Activated T-cell treated with anti-CD3 and anti-CD28 coated beads, Interleukin-2, amount 50 U/mL, for 72 hours (primary cell): ENCODE data around the gene MESD. TPM values are rescaled to one million over a fixed set of nuclear protein-coding genes. Genes with fewer than 3 reads are reported as not detected.

Experiments used
- ATAC-seq, 2 donors: fragments of 150-1000 bp; cut with Tn5 transposase; replicated peaks in 1 of 2; 2 replicates each; pipeline ENCODE4 v1.10.0; 2021; ENCODE audit warnings: moderate library complexity in 2 of 2, mild to moderate bottlenecking in 1 of 2
- DNase-seq, 2 donors: peaks; one replicate each; pipeline ENCODE4 v3.0.0; 2021 to 2022; ENCODE audit warnings: mixed read lengths in 1 of 2
- H3K27ac Mint-ChIP-seq: one replicate; pipeline ENCODE4 v1.8.0; 2022; ENCODE audit warnings: mild to moderate bottlenecking, moderate library complexity, mixed read lengths
- H3K27me3 Mint-ChIP-seq: one replicate; pipeline ENCODE4 v1.8.0; 2022; ENCODE audit warnings: low read depth, mixed read lengths
- H3K36me3 Mint-ChIP-seq, 2 donors: one replicate each; pipeline ENCODE4 v1.8.0; 2022; ENCODE audit warnings: mixed read lengths in 2 of 2, mild to moderate bottlenecking in 1 of 2; ENCODE audit not compliant: insufficient read depth in 2 of 2
- H3K4me1 Mint-ChIP-seq: one replicate; pipeline ENCODE4 v1.8.0; 2022; ENCODE audit warnings: low read depth, mixed read lengths
- H3K4me3 Mint-ChIP-seq, 2 donors: one replicate each; pipeline ENCODE4 v1.8.0; 2022; ENCODE audit warnings: mild to moderate bottlenecking in 2 of 2, mixed read lengths in 2 of 2, moderate library complexity in 2 of 2
- H3K9me3 Mint-ChIP-seq, 2 donors: one replicate each; pipeline ENCODE4 v1.8.0; 2022; ENCODE audit warnings: mixed read lengths in 2 of 2
- total RNA-seq, 2 donors: library from RNA; stranded (reverse); gene quantifications; one replicate each; pipeline ENCODE4 v1.2.3, GENCODE V29; 2022

Gene MESD
- total RNA-seq, 2 donors from 2014 or later = 19.6 to 23.8 TPM

GRCh38 chr15:81008312-81008711 is 18.7 kb upstream of the MESD start:
- H3K36me3 Mint-ChIP-seq = peaks cover 0 to 3% of the 10 kb centered on the region in 2 donors
- no peaks in the 10 kb centered on the region for H3K27me3 Mint-ChIP-seq
- H3K4me1 Mint-ChIP-seq = peaks cover 54% of the 10 kb centered on the region
- no peaks in the 10 kb centered on the region for H3K9me3 Mint-ChIP-seq
- ATAC-seq = no peak
- H3K27ac Mint-ChIP-seq = no peak overlapping the region
- H3K4me3 Mint-ChIP-seq = no peak overlapping the region
- DNase-seq = no peak

DNA sequence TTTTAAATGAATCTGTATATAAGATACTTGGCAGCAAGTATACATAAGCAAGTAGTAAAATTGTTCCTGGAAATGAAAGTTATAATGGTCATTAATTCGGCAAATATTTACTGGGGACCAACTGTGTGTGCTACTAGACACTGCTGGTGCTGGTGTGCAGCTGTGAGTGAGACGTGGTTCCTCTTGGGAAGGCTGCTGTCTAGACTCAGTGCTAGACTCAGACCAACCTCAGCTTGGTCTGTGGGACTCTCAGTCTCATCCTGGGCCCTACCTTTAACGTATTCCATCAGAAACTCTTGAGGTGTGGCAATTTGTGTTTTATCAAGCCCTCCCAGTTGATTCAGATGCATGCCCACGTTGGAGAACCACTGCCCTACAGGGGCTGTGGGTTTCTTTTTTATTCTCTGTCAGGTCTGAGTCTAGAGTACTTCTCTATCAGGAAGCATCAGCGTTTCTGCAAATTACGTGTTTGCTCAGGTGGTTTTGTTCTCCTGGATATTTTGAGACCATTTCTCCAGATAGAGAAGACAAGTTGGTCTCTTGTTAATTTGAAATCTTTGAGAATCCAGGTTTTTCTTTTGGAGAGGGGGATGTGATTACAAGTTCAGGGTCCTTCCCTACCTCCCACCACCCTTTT is 17.9 kb upstream of the MESD start:
- Mint-ChIP-seq H3K9me3 (no peaks in the 10 kb centered on the region), H3K4me3 (no peak overlapping the region), H3K4me1 (peaks cover 55% of the 10 kb centered on the region), H3K36me3 (peaks cover 0 to 3% of the 10 kb centered on the region in 2 donors), H3K27me3 (no peaks in the 10 kb centered on the region), H3K27ac (peak overlapping the region; percentile 26)
- ATAC-seq (peak in 1 of 2 donors; percentile 30), DNase-seq (no peak)

GRCh38 chr15:81006124-81006523 is 16.5 kb upstream of the MESD start:
- no peak for DNase-seq
- no peak for ATAC-seq
- Mint-ChIP-seq H3K4me3 (no peak overlapping the region), H3K27me3 (no peaks in the 10 kb centered on the region), H3K27ac (no peak overlapping the region), H3K36me3 (peaks cover 0 to 3% of the 10 kb centered on the region in 2 donors), H3K4me1 (peaks cover 49% of the 10 kb centered on the region), H3K9me3 (no peaks in the 10 kb centered on the region)

DNA sequence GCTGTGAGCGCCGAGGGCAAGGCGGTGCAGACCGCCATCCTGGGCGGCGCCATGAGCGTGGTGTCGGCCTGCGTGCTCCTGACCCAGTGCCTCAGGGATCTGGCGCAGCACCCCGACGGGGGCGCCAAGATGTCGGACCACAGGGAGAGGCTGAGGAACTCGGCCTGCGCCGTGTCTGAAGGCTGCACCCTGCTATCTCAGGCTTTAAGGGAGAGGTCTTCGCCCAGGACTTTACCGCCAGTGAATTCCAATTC is 13.4 kb upstream of the MESD start:
- Mint-ChIP-seq H3K4me1 (peaks cover 57% of the 10 kb centered on the region), H3K36me3 (peaks cover 0 to 3% of the 10 kb centered on the region in 2 donors), H3K27me3 (no peaks in the 10 kb centered on the region), H3K27ac (no peak overlapping the region), H3K9me3 (no peaks in the 10 kb centered on the region), H3K4me3 (peak overlapping the region; percentile 39 to 66)
- DNase-seq (no peak), ATAC-seq (no peak)

- H3K4me1 Mint-ChIP-seq = peaks cover 53% of the 10 kb centered on the region
- no peaks in the 10 kb centered on the region for H3K9me3 Mint-ChIP-seq
- peaks cover 0 to 3% of the 10 kb centered on the region in 2 donors for H3K36me3 Mint-ChIP-seq
- no peak for ATAC-seq
- DNase-seq = peak in 1 of 2 donors; percentile 24
- peak overlapping the region; percentile 66 to 68 for H3K4me3 Mint-ChIP-seq
- no peak overlapping the region for H3K27ac Mint-ChIP-seq
- no peaks in the 10 kb centered on the region for H3K27me3 Mint-ChIP-seq
Observed at GRCh38 chr15:81002331-81003096, 12.9 kb upstream of the MESD start.

GRCh38 chr15:81002009-81002330 is 12.4 kb upstream of the MESD start:
- Mint-ChIP-seq H3K27me3 (no peaks in the 10 kb centered on the region), H3K27ac (no peak overlapping the region), H3K4me1 (peaks cover 48% of the 10 kb centered on the region), H3K36me3 (peaks cover 0 to 3% of the 10 kb centered on the region in 2 donors), H3K4me3 (peak overlapping the region; percentile 76 to 86), H3K9me3 (peaks cover 0 to 2% of the 10 kb centered on the region in 2 donors)
- ATAC-seq (no peak), DNase-seq (no peak)

DNA sequence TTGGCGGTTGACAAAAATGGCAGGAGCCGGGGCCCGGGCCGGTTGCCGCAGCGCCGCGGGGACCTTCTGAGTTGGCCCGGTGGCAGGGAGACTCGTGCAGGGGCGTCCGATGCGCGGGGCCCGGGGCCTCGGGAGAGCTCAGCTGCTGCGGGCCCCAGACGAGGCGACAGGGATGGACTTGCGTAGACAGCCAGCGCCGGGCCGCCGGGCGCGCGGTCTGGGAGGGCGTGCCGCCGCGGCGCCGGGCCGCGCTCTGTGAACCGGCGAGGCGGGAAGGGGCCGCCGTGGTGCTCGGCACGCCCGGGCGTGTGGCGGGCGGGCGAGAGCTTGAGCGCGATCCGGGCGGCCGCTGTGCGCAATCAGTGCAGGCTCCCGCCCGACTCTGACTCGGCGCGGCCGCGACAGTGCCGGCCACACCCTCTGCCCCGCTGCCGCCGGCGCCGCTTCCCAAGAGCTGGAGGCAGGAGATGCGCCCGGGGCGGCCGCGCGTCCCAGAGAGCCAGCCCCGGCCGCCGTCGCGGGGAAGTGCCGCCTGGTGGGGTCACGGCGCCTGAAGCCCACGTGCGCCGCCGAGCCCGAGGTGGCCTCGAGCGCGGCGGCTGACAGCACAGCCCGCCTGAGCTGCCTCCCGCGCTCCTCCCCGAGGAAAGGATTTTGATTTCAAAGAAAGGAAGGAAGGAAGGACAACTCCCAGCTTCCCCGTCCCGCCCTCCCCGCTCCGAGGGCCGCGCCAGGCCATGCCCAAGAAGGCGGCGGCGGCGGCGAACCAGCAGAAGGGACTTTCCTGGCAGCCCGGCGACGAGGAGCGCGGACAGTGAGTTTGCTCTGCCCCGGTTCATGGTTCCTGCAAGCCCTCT is 11.8 kb upstream of the MESD start:
- peaks cover 0 to 3% of the 10 kb centered on the region in 2 donors for H3K36me3 Mint-ChIP-seq
- peaks cover 46% of the 10 kb centered on the region for H3K4me1 Mint-ChIP-seq
- no peaks in the 10 kb centered on the region for H3K27me3 Mint-ChIP-seq
- peak; percentile 51 to 52 for ATAC-seq
- peaks cover 0 to 2% of the 10 kb centered on the region in 2 donors for H3K9me3 Mint-ChIP-seq
- peak; percentile 58 to 64 for DNase-seq
- peak overlapping the region; percentile 95 to 97 for H3K4me3 Mint-ChIP-seq
- H3K27ac Mint-ChIP-seq = peak overlapping the region; percentile 79

- Mint-ChIP-seq H3K4me3 (peak within 1 kb of the TSS; percentile 95 to 97), H3K9me3 (peaks cover 0 to 6% of the 10 kb centered on the region in 2 donors), H3K27me3 (no peaks in the 10 kb centered on the region), H3K4me1 (peaks cover 44% of the 10 kb centered on the region), H3K36me3 (peaks cover 2 to 3% of the 10 kb centered on the region in 2 donors), H3K27ac (peak within 1 kb of the TSS; percentile 91)
- DNase-seq = peak; percentile 87
- ATAC-seq = peak; percentile 76 to 80
Observed at GRCh38 chr15:81000624-81001151, 11.1 kb upstream of the MESD start, which contains the start of gene TLNRD1. TLNRD1 (plus strand) TSS chr15:81000923; CDS start chr15:81002272, 1,349 bp downstream.

DNA sequence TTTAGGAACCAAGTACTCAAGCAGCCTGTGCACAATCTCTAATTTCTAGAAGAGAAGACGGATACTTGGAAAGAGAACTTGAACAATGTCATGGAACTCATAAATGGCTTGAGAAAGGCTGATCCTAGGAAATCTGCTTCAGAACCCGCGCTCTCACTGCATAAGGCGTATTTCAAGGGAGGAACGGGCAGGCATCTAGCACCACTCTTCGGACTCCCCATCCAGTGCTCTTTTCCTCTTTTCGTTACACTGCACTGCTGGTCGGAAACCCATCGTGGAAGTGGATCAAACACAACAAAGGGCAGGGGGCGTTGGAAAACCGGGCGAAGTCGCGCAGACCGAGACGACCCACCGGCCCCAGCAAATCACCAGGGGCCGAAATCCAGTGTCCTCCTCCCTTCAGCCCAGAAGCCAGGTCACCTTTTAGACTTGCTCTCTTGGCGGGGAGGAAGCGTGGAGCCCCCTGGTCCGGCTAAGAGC is 10.6 kb upstream of the MESD start:
- Mint-ChIP-seq H3K27ac (peak overlapping the region; percentile 91), H3K36me3 (peaks cover 2 to 3% of the 10 kb centered on the region in 2 donors), H3K4me1 (peaks cover 39% of the 10 kb centered on the region), H3K9me3 (peaks cover 0 to 6% of the 10 kb centered on the region in 2 donors), H3K4me3 (peak overlapping the region; percentile 95 to 97), H3K27me3 (no peaks in the 10 kb centered on the region)
- DNase-seq = no peak
- ATAC-seq = no peak

- Mint-ChIP-seq H3K9me3 (peaks cover 0 to 6% of the 10 kb centered on the region in 2 donors), H3K27me3 (no peaks in the 10 kb centered on the region), H3K36me3 (peaks cover 2 to 3% of the 10 kb centered on the region in 2 donors), H3K4me1 (peaks cover 33% of the 10 kb centered on the region), H3K4me3 (peak overlapping the region; percentile 95 to 97), H3K27ac (peak overlapping the region; percentile 91)
- DNase-seq (peak; percentile 46 to 69), ATAC-seq (no peak)
Observed at GRCh38 chr15:80999623-81000036, 10.0 kb upstream of the MESD start.

GRCh38 chr15:80998251-80998650 is 8.6 kb upstream of the MESD start:
- Mint-ChIP-seq H3K9me3 (peaks cover 0 to 6% of the 10 kb centered on the region in 2 donors), H3K27me3 (no peaks in the 10 kb centered on the region), H3K4me3 (no peak overlapping the region), H3K4me1 (peaks cover 19% of the 10 kb centered on the region), H3K36me3 (peaks cover 0 to 2% of the 10 kb centered on the region in 2 donors), H3K27ac (peak overlapping the region; percentile 21)
- ATAC-seq (no peak), DNase-seq (no peak)

DNA sequence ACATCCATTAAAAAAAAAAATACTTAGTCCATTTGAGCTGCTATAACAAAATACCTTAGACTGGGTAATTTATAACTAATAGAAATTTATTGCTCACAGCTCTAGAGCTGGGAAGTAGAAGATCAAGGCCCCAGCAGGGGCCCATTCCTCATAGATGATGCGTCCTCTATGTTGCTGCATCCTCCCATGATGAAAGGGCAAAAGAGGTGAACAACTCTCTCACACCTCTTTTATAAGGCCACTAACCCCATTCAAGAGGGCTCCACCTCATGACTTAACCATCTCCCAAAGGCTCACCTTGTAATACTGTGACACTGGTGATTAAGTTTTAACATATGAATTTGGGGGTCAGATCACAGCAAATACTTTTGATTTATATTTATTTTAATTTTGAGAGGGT is 8.1 kb upstream of the MESD start:
- Mint-ChIP-seq H3K4me1 (peaks cover 19% of the 10 kb centered on the region), H3K4me3 (no peak overlapping the region), H3K36me3 (peaks cover 0 to 2% of the 10 kb centered on the region in 2 donors), H3K27me3 (no peaks in the 10 kb centered on the region), H3K9me3 (peaks cover 0 to 6% of the 10 kb centered on the region in 2 donors), H3K27ac (no peak overlapping the region)
- ATAC-seq (no peak), DNase-seq (no peak)
